Fibroblast of lung (primary cell): ENCODE data around the gene FBLN1. TPM values are rescaled to one million over a fixed set of nuclear protein-coding genes. Genes with fewer than 3 reads are reported as not detected.

Source experiments
- DNase-seq, 2 donors: peaks; one replicate each; pipeline versions ENCODE4 v3.0.0 to v3.0.0-alpha.2; 2010; ENCODE audit warnings: low read depth in 2 of 2
- H2AFZ ChIP-seq: 2 replicates; pipeline ENCODE4 v1.5.1; 2012; ENCODE audit warnings: low read length, control low read depth, inconsistent platforms
- H3K27ac ChIP-seq: 2 replicates; pipeline ENCODE4 v1.5.1; 2011; ENCODE audit warnings: low read length, control low read depth; ENCODE audit not compliant: insufficient read depth
- H3K27me3 ChIP-seq: 2 replicates; pipeline ENCODE4 v1.5.1; 2011; ENCODE audit warnings: mild to moderate bottlenecking, low read length; ENCODE audit not compliant: control insufficient read depth, insufficient read depth
- H3K36me3 ChIP-seq: 2 replicates; pipeline ENCODE4 v1.5.1; 2011; ENCODE audit warnings: low read length; ENCODE audit not compliant: control insufficient read depth, insufficient read depth
- H3K4me1 ChIP-seq: 2 replicates; pipeline ENCODE4 v1.5.1; 2011; ENCODE audit warnings: low read length; ENCODE audit not compliant: control insufficient read depth, insufficient read depth; ENCODE audit errors: extremely low read depth
- H3K4me2 ChIP-seq: 2 replicates; pipeline ENCODE4 v1.5.1; 2011; ENCODE audit warnings: low read length, control low read depth; ENCODE audit not compliant: insufficient read depth; ENCODE audit errors: extremely low read depth
- H3K4me3 ChIP-seq, 4 experiments: fragments of 200-600 bp in 1 of 4; sonication (generic) in 1 of 4; replicated peaks in 1 of 4; 2 replicates each; pipeline ENCODE4 v1.5.1; 2011 to 2016; ENCODE audit warnings: low read length in 4 of 4, low read depth in 3 of 4, mild to moderate bottlenecking in 3 of 4, control low read depth in 2 of 4, inconsistent platforms in 1 of 4, mixed read lengths in 1 of 4; ENCODE audit not compliant: insufficient read depth in 1 of 4; ENCODE audit errors: control extremely low read depth in 1 of 4
- H3K79me2 ChIP-seq: 2 replicates; pipeline ENCODE4 v1.5.1; 2012; ENCODE audit warnings: mild to moderate bottlenecking, low read length, inconsistent platforms; ENCODE audit not compliant: control insufficient read depth, insufficient read depth
- H3K9ac ChIP-seq: 2 replicates; pipeline ENCODE4 v1.5.1; 2011; ENCODE audit warnings: mild to moderate bottlenecking, low read length, control low read depth; ENCODE audit not compliant: insufficient read depth
- H3K9me3 ChIP-seq: 2 replicates; pipeline ENCODE4 v1.5.1; 2012; ENCODE audit warnings: low read depth, low read length; ENCODE audit not compliant: control insufficient read depth, insufficient read depth
- H4K20me1 ChIP-seq: 2 replicates; pipeline ENCODE4 v1.5.1; 2011; ENCODE audit warnings: low read length; ENCODE audit not compliant: control insufficient read depth, insufficient read depth; ENCODE audit errors: extremely low read depth
- CTCF ChIP-seq, 2 donors: IDR thresholded peaks in 1 of 2; conservative IDR thresholded peaks in 1 of 2; 1 replicate in 1 of 2; 2 replicates in 1 of 2; pipeline ENCODE4 v1.5.1; 2011 to 2012; ENCODE audit warnings: low read length in 2 of 2, control low read depth in 1 of 2, inconsistent platforms in 1 of 2, low read depth in 1 of 2, mild to moderate bottlenecking in 1 of 2
- EZH2 ChIP-seq: IDR thresholded peaks from 2 replicates; pipeline ENCODE4 v1.5.1; 2012; ENCODE audit warnings: low read length, control low read depth, mild to moderate bottlenecking; ENCODE audit errors: missing control alignments
- polyA minus RNA-seq: library from RNA; depleted of rRNA, polyadenylated mRNA; stranded (reverse); fragments of >200 nt; gene quantifications from 2 replicates; pipeline ENCODE4 v1.2.3, GENCODE V29; 2011; ENCODE audit warnings: low replicate concordance
- polyA plus RNA-seq, 2 donors: library from polyadenylated mRNA; depleted of rRNA in 1 of 2; stranded (reverse) in 1 of 2; unstranded in 1 of 2; fragments of >200 nt; gene quantifications; 2 replicates each; pipeline ENCODE4 v1.2.1, GENCODE V29; 2011 to 2012; ENCODE audit warnings: missing spikeins in 1 of 2
- total RNA-seq: library from RNA; depleted of rRNA; stranded (reverse); fragments of >200 nt; gene quantifications from 2 replicates; pipeline ENCODE4 v1.2.1, GENCODE V29; 2014

Gene FBLN1
- 209 and 270 TPM in 2 replicates for total RNA-seq
- 96.6 and 134 TPM in 2 replicates for polyA plus RNA-seq
- polyA plus RNA-seq (2012): 162 and 217 TPM in 2 replicates
- polyA minus RNA-seq: 126 and 208 TPM in 2 replicates

GRCh38 chr22:45502215-45503049 is at the start of gene FBLN1:
FBLN1 (plus strand) TSS chr22:45502883; CDS start chr22:45502986, 103 bp downstream.
- peak within 1 kb of the TSS; percentile 57 for H3K9ac ChIP-seq
- peak; percentile 35 to 69 for DNase-seq

GRCh38 chr22:45453764-45454163 is 48.9 kb upstream of the FBLN1 start:
- no peaks in the 10 kb centered on the region for H4K20me1 ChIP-seq
- H3K4me2 ChIP-seq: peak overlapping the region; percentile 16
- DNase-seq: no peak
- H3K27me3 ChIP-seq: no peaks in the 10 kb centered on the region
- no peak overlapping the region for H3K9ac ChIP-seq
- TF ChIP-seq CTCF (conservative IDR thresholded peaks at IDR 0.05 in 1 of 2, IDR thresholded peaks at IDR 0.05 in 1 of 2; ENCODE audit: low read depth in 1 of 2, low read length in 2 of 2) (no peak), EZH2 (no peak)
- no peaks in the 10 kb centered on the region for H3K79me2 ChIP-seq
- H3K9me3 ChIP-seq: no peaks in the 10 kb centered on the region
- no peaks in the 10 kb centered on the region for H3K36me3 ChIP-seq
- peak overlapping the region; percentile 24 for H3K27ac ChIP-seq
- peaks cover 15% of the 10 kb centered on the region for H3K4me1 ChIP-seq
- H2AFZ ChIP-seq: no peak overlapping the region
- H3K4me3 ChIP-seq: no peak overlapping the region

More at GRCh38 chr22:45502215-45503049, at the start of gene FBLN1:
- H4K20me1 ChIP-seq: no peaks in the 10 kb centered on the region
- H3K27ac ChIP-seq: peak within 1 kb of the TSS; percentile 25
- peaks cover 4% of the 10 kb centered on the region for H3K4me1 ChIP-seq
- peak within 1 kb of the TSS; percentile 79 for H3K4me2 ChIP-seq
- H3K4me3 ChIP-seq: peak within 1 kb of the TSS; percentile 41 to 93 (median 78)
- no peaks in the 10 kb centered on the region for H3K9me3 ChIP-seq
- H3K36me3 ChIP-seq: no peaks in the 10 kb centered on the region
- TF ChIP-seq EZH2 (no peak), CTCF (conservative IDR thresholded peaks at IDR 0.05 in 1 of 2, IDR thresholded peaks at IDR 0.05 in 1 of 2; ENCODE audit: low read depth in 1 of 2, low read length in 2 of 2) (peak; percentile 10 to 11)
- no peak within 1 kb of the TSS for H2AFZ ChIP-seq
- H3K79me2 ChIP-seq: peaks cover 16% of the 10 kb centered on the region
- no peaks in the 10 kb centered on the region for H3K27me3 ChIP-seq

- H3K4me3 ChIP-seq: no peak overlapping the region
- no peaks in the 10 kb centered on the region for H3K79me2 ChIP-seq
- H3K4me2 ChIP-seq: no peak overlapping the region
- no peaks in the 10 kb centered on the region for H4K20me1 ChIP-seq
- TF ChIP-seq EZH2: no peak
- no peak for TF ChIP-seq CTCF (conservative IDR thresholded peaks at IDR 0.05 in 1 of 2, IDR thresholded peaks at IDR 0.05 in 1 of 2; ENCODE audit: low read depth in 1 of 2, low read length in 2 of 2)
- H3K9ac ChIP-seq: no peak overlapping the region
- H3K27me3 ChIP-seq: no peaks in the 10 kb centered on the region
- H2AFZ ChIP-seq: no peak overlapping the region
- H3K9me3 ChIP-seq: no peaks in the 10 kb centered on the region
- peak; percentile 27 to 67 for DNase-seq
- H3K36me3 ChIP-seq: no peaks in the 10 kb centered on the region
- H3K27ac ChIP-seq: peak overlapping the region; percentile 24
- peaks cover 15% of the 10 kb centered on the region for H3K4me1 ChIP-seq
Observed at GRCh38 chr22:45454275-45454674, 48.4 kb upstream of the FBLN1 start.
